NCI-H146 treated with DMSO at 0.1 percent for 48 hours (cell line): Measurements from ENCODE around the gene UBE2A.

Experiments
- DNase-seq: peaks from one replicate; lab custom pipeline; 2025; ENCODE audit not compliant: unreplicated experiment; lab: John Stamatoyannopoulos, UW

UBE2A gene

GRCh38 chrX:119574394-119575266 lies at the start of gene UBE2A:
UBE2A (plus strand) TSS chrX:119574563; CDS start chrX:119574712, 149 bp downstream.
- peak; percentile 45 for DNase-seq

- DNase-seq: no peak
Observed at GRCh38 chrX:119529345-119530276, 44.8 kb upstream of the UBE2A start.

- no peak for DNase-seq
Observed at GRCh38 chrX:119537487-119537886, 36.9 kb upstream of the UBE2A start.

- DNase-seq: no peak
Observed at GRCh38 chrX:119539872-119540271, 34.5 kb upstream of the UBE2A start.

GRCh38 chrX:119541188-119541587 lies 33.2 kb upstream of the UBE2A start:
- no peak for DNase-seq

GRCh38 chrX:119549327-119550016 lies 24.9 kb upstream of the UBE2A start:
- no peak for DNase-seq

GRCh38 chrX:119552508-119552907 lies 21.9 kb upstream of the UBE2A start:
- DNase-seq: no peak

GRCh38 chrX:119565107-119565663 lies 9.2 kb upstream of the UBE2A start, which contains the start of gene STEEP1:
STEEP1 (minus strand) TSS chrX:119565409; CDS start chrX:119565355, 54 bp downstream.
- peak; percentile 81 for DNase-seq

GRCh38 chrX:119570351-119570835 lies 4.0 kb upstream of the UBE2A start:
- DNase-seq: no peak

GRCh38 chrX:119573222-119573621 lies 1.1 kb upstream of the UBE2A start:
- no peak for DNase-seq

- DNase-seq: no peak
Observed at GRCh38 chrX:119573840-119574393, 446 bp upstream of the UBE2A start.

- DNase-seq: no peak
Observed at GRCh38 chrX:119579414-119579813, 5.1 kb downstream of the UBE2A start.

- no peak for DNase-seq
Observed at GRCh38 chrX:119583431-119584059, 9.2 kb downstream of the UBE2A start.

GRCh38 chrX:119589810-119590209 lies 15.4 kb downstream of the UBE2A start:
- DNase-seq: no peak

GRCh38 chrX:119602701-119603255 lies 28.4 kb downstream of the UBE2A start:
- DNase-seq: no peak

GRCh38 chrX:119604766-119605463 lies 30.6 kb downstream of the UBE2A start:
- DNase-seq: no peak

GRCh38 chrX:119605464-119606279 lies 31.3 kb downstream of the UBE2A start:
- peak; percentile 3 for DNase-seq
